MV-4-11 (cell line): ENCODE results near the gene GSC2.

Experiments used
- DNase-seq: peaks from one replicate; lab custom pipeline; 2025; lab: John Stamatoyannopoulos, UW

The GSC2 gene

GRCh38 chr22:19119949-19120348 is 30.1 kb downstream of the GSC2 start:
- DNase-seq: no peak

GRCh38 chr22:19118329-19118880 is 31.7 kb downstream of the GSC2 start:
- no peak for DNase-seq

GRCh38 chr22:19117111-19117512 is 33.0 kb downstream of the GSC2 start:
- DNase-seq: no peak

GRCh38 chr22:19115628-19116027 is 34.5 kb downstream of the GSC2 start:
- DNase-seq: no peak

GRCh38 chr22:19114984-19115552 is 35.0 kb downstream of the GSC2 start:
- DNase-seq: no peak

- no peak for DNase-seq
Measured at GRCh38 chr22:19113429-19113828, 36.7 kb downstream of the GSC2 start.

GRCh38 chr22:19111584-19111983 is 38.5 kb downstream of the GSC2 start:
- no peak for DNase-seq

- DNase-seq: no peak
Measured at GRCh38 chr22:19111140-19111539, 39.0 kb downstream of the GSC2 start.

- no peak for DNase-seq
Measured at GRCh38 chr22:19110646-19111045, 39.4 kb downstream of the GSC2 start.

GRCh38 chr22:19110064-19110458 is 40.0 kb downstream of the GSC2 start:
- DNase-seq: no peak

- DNase-seq: peak; percentile 98
Measured at GRCh38 chr22:19109198-19110063, 40.7 kb downstream of the GSC2 start.

- DNase-seq: no peak
Measured at GRCh38 chr22:19108807-19109197, 41.3 kb downstream of the GSC2 start.

GRCh38 chr22:19107730-19108074 is 42.4 kb downstream of the GSC2 start:
- no peak for DNase-seq

- DNase-seq: no peak
Measured at GRCh38 chr22:19106886-19107729, 43.0 kb downstream of the GSC2 start.

- no peak for DNase-seq
Measured at GRCh38 chr22:19105867-19106802, 44.0 kb downstream of the GSC2 start.

- no peak for DNase-seq
Measured at GRCh38 chr22:19105456-19105855, 44.6 kb downstream of the GSC2 start.

GRCh38 chr22:19103880-19104821 is 45.9 kb downstream of the GSC2 start:
- DNase-seq: no peak

GRCh38 chr22:19098157-19098556 is 51.9 kb downstream of the GSC2 start:
- no peak for DNase-seq

GRCh38 chr22:19097518-19097917 is 52.6 kb downstream of the GSC2 start:
- DNase-seq: no peak
